ENCODE measurements around the gene TDRD7.

The TDRD7 gene

GRCh38 chr9:97462914-97463313 lies 51.0 kb downstream of the TDRD7 start:
- Histone ChIP-seq H3K4me3 (replicated peaks; ENCODE audit: insufficient read depth, low read length) (no peak overlapping the region), H3K27ac (replicated peaks) (no peak overlapping the region), H3K27me3 (ENCODE audit: insufficient read depth, poor library complexity, severe bottlenecking) (no peaks in the 10 kb centered on the region)
- no peak for TF ChIP-seq CTCF (IDR thresholded peaks at IDR 0.05; ENCODE audit: insufficient read depth, low read length)
- TF ChIP-seq REST (IDR thresholded peaks at IDR 0.05; ENCODE audit: insufficient replicate concordance, low read depth): no peak
- TF ChIP-seq GABPA (IDR thresholded peaks at IDR 0.05; ENCODE audit: low read depth): no peak
- TF ChIP-seq SPI1 (IDR thresholded peaks at IDR 0.05; ENCODE audit: borderline replicate concordance, low read depth): no peak
- no peak for TF ChIP-seq POLR2AphosphoS5 (IDR thresholded peaks at IDR 0.05; ENCODE audit: low read depth)
- no peak for DNase-seq (ENCODE audit: low read depth in 1 of 2, low spot score in 1 of 2)

- no peak overlapping the region for H3K27ac ChIP-seq (replicated peaks)
- H3K4me3 ChIP-seq (replicated peaks; ENCODE audit: insufficient read depth, low read length): no peak overlapping the region
- TF ChIP-seq REST (IDR thresholded peaks at IDR 0.05; ENCODE audit: insufficient replicate concordance, low read depth): no peak
- peak; percentile 45 for TF ChIP-seq CTCF (IDR thresholded peaks at IDR 0.05; ENCODE audit: insufficient read depth, low read length)
- H3K27me3 ChIP-seq (ENCODE audit: insufficient read depth, poor library complexity, severe bottlenecking): no peaks in the 10 kb centered on the region
- DNase-seq (ENCODE audit: low read depth in 1 of 2, low spot score in 1 of 2): peak in 1 of 2 experiments; percentile 61
Observed at GRCh38 chr9:97468658-97469448, 57.0 kb downstream of the TDRD7 start.

- H3K4me3 ChIP-seq (replicated peaks; ENCODE audit: insufficient read depth, low read length): no peak overlapping the region
- no peak for TF ChIP-seq POLR2AphosphoS5 (IDR thresholded peaks at IDR 0.05; ENCODE audit: low read depth)
- no peak for TF ChIP-seq REST (IDR thresholded peaks at IDR 0.05; ENCODE audit: insufficient replicate concordance, low read depth)
- no peak for TF ChIP-seq SPI1 (IDR thresholded peaks at IDR 0.05; ENCODE audit: borderline replicate concordance, low read depth)
- no peak for TF ChIP-seq GABPA (IDR thresholded peaks at IDR 0.05; ENCODE audit: low read depth)
- no peak for TF ChIP-seq CTCF (IDR thresholded peaks at IDR 0.05; ENCODE audit: insufficient read depth, low read length)
- DNase-seq (ENCODE audit: low read depth in 1 of 2, low spot score in 1 of 2): no peak
- no peak overlapping the region for H3K27ac ChIP-seq (replicated peaks)
- H3K27me3 ChIP-seq (ENCODE audit: insufficient read depth, poor library complexity, severe bottlenecking): no peaks in the 10 kb centered on the region
Observed at GRCh38 chr9:97470076-97470475, 58.2 kb downstream of the TDRD7 start.

Measured in HL-60 (cell line).